ENCODE data around the gene KRTAP9-2.
"Not testable (repeated sequence)": the region's sequence is repeated elsewhere in the genome, so short reads cannot be mapped to it uniquely, and the experiment has no call there.

GRCh38 chr17:41271323-41271722 lies 44.9 kb downstream of the KRTAP9-2 start:
- not testable (repeated sequence) for TF ChIP-seq CTCF, POLR2A (IDR thresholded peaks at IDR 0.05)
